HepG2 (cell line): ENCODE measurements around the gene SYNGR1. TPM values are rescaled to one million over a fixed set of nuclear protein-coding genes. Genes with fewer than 3 reads are reported as not detected.
A peak's percentile ranks its signal among the peaks of the same experiment; 100 is the strongest.

ENCODE experiments used
- ATAC-seq: fragments of 200-7000 bp; cut with Tn5 transposase; 3 replicates; pipeline ENCODE4 v1.9.1; 2020; ENCODE audit warnings: mild to moderate bottlenecking, moderate library complexity
- BruUV-seq: library from RNA; stranded (reverse); fragments of 400-500 nt; replicated peaks from 2 replicates; lab custom pipeline; 2021; lab: Mats Ljungman, UMichigan
- CTCF ChIA-PET: fragments of 300-600 bp; formaldehyde crosslinking; extraction: SDS; loops from one replicate; lab custom pipeline; 2021; ENCODE audit warnings: low total read pairs, inconsistent platforms, low intra/inter-chr PET ratio; lab: Yijun Ruan, JAX
- POLR2A ChIA-PET: fragments of 350-600 bp; sonication (Branson Sonifier 250); formaldehyde crosslinking; loops from one replicate; lab custom pipeline; 2020; ENCODE audit warnings: antibody characterized with exemption, inconsistent platforms; lab: Yijun Ruan, JAX
- DNase-seq: peaks from one replicate; pipeline ENCODE4 v3.0.0-alpha.2; 2015; ENCODE audit warnings: low spot score
- FAIRE-seq: peaks from 3 replicates; lab custom pipeline; 2011; peaks lifted over from hg19 to GRCh38; lab: Jason Lieb, UNC
- H2AFZ ChIP-seq: one replicate; pipeline ENCODE4 v1.6.1; 2011; ENCODE audit warnings: low read length, inconsistent platforms
- H3K27ac ChIP-seq: fragments of 300-600 bp; 3 replicates; pipeline ENCODE4 v1.8.0; 2011; ENCODE audit warnings: mixed run types, mild to moderate bottlenecking, mixed read lengths, low read length, inconsistent platforms; ENCODE audit not compliant: insufficient read depth; ENCODE audit errors: extremely low read length
- H3K27me3 ChIP-seq, 2 experiments: fragments of 200-600 bp in 1 of 2; 2 replicates in 1 of 2; 3 replicates in 1 of 2; pipeline versions ENCODE4 v1.6.0 to v1.8.0; 2011; ENCODE audit warnings: low read length in 2 of 2, mild to moderate bottlenecking in 2 of 2, moderate library complexity in 2 of 2, inconsistent platforms in 1 of 2; ENCODE audit not compliant: insufficient read depth in 2 of 2, control insufficient read depth in 1 of 2
- H3K36me3 ChIP-seq, 2 experiments: fragments of 200-600 bp in 1 of 2; replicated peaks in 1 of 2; 2 replicates in 1 of 2; 3 replicates in 1 of 2; pipeline versions ENCODE4 v1.5.1 to v1.8.0; 2011; ENCODE audit warnings: low read length in 2 of 2, inconsistent platforms in 1 of 2; ENCODE audit not compliant: insufficient read depth in 2 of 2, control insufficient read depth in 1 of 2
- H3K4me1 ChIP-seq: 2 replicates; pipeline ENCODE4 v1.5.1; 2012; ENCODE audit warnings: low read length, inconsistent platforms; ENCODE audit not compliant: insufficient read depth
- H3K4me2 ChIP-seq: 2 replicates; pipeline ENCODE4 v1.6.0; 2011; ENCODE audit warnings: low read depth, low read length, inconsistent platforms
- H3K4me3 ChIP-seq, 3 experiments: fragments of 200-600 bp in 1 of 3; sonication (generic), shearing (Covaris generic) in 1 of 3; replicated peaks in 1 of 3; 2 replicates each; pipeline ENCODE4 v1.5.1; 2011 to 2016; ENCODE audit warnings: low read length in 3 of 3, inconsistent platforms in 2 of 3, low read depth in 2 of 3, mild to moderate bottlenecking in 2 of 3, control low read depth in 1 of 3, mixed read lengths in 1 of 3; ENCODE audit not compliant: insufficient read depth in 1 of 3
- H3K79me2 ChIP-seq: one replicate; pipeline ENCODE4 v1.6.1; 2011; ENCODE audit warnings: low read length, inconsistent platforms; ENCODE audit not compliant: insufficient read depth
- H3K9ac ChIP-seq: 2 replicates; pipeline ENCODE4 v1.6.0; 2011; ENCODE audit warnings: mild to moderate bottlenecking, low read depth, low read length, inconsistent platforms; ENCODE audit not compliant: insufficient read depth
- H3K9me3 ChIP-seq: 2 replicates; pipeline ENCODE4 v1.5.1; 2012; ENCODE audit warnings: mild to moderate bottlenecking, low read length
- H4K20me1 ChIP-seq: 2 replicates; pipeline ENCODE4 v1.6.0; 2011; ENCODE audit warnings: inconsistent platforms, mild to moderate bottlenecking, low read length, moderate library complexity; ENCODE audit not compliant: insufficient read depth
- ATF7 ChIP-seq, 2 experiments: fragments of 450-650 bp in 1 of 2; sonication (generic) in 1 of 2; formaldehyde crosslinking in 1 of 2; IDR thresholded peaks; 2 replicates each; pipeline versions ENCODE4 v1.4.0 to v1.6.1; 2016 to 2020; ENCODE audit warnings: antibody characterized with exemption in 1 of 2, mild to moderate bottlenecking in 1 of 2, missing genetic modification reagents in 1 of 2
- CEBPB ChIP-seq: IDR thresholded peaks from 2 replicates; pipeline ENCODE4 v1.6.1; 2011; ENCODE audit warnings: low read depth, low read length, improper control_type of control experiment, borderline replicate concordance
- CEBPG ChIP-seq: IDR thresholded peaks from 2 replicates; pipeline ENCODE4 v1.6.1; 2016
- CREB1 ChIP-seq, 2 experiments: fragments of 450-650 bp in 1 of 2; IDR thresholded peaks; 2 replicates each; pipeline ENCODE4 v1.6.1; 2016 to 2017; ENCODE audit warnings: control low read depth in 1 of 2, mild to moderate bottlenecking in 1 of 2, missing compliant biosample characterization in 1 of 2, missing genetic modification characterization in 1 of 2
- NFYB ChIP-seq: sonication (generic); formaldehyde crosslinking; IDR thresholded peaks from 2 replicates; pipeline ENCODE4 v1.4.0; 2020; ENCODE audit warnings: missing genetic modification reagents
- NFYC ChIP-seq: IDR thresholded peaks from 2 replicates; pipeline ENCODE4 v1.6.1; 2016; ENCODE audit warnings: missing genetic modification reagents, missing compliant biosample characterization
- RXRA ChIP-seq: sonication (generic); formaldehyde crosslinking; IDR thresholded peaks from 2 replicates; pipeline ENCODE4 v1.5.1; 2020; ENCODE audit warnings: missing genetic modification reagents
- SALL1 ChIP-seq: sonication (generic); formaldehyde crosslinking; IDR thresholded peaks from 2 replicates; pipeline ENCODE4 v1.8.0; 2022; ENCODE audit warnings: mild to moderate bottlenecking, missing genetic modification reagents
- SMYD3 ChIP-seq: sonication (generic); formaldehyde crosslinking; IDR thresholded peaks from 2 replicates; pipeline ENCODE4 v1.8.1; 2023; ENCODE audit warnings: mild to moderate bottlenecking, missing genetic modification reagents
- YY1 ChIP-seq: IDR thresholded peaks from 2 replicates; pipeline ENCODE4 v1.6.1; 2011; ENCODE audit warnings: low read length, low read depth, moderate library complexity, mild to moderate bottlenecking; ENCODE audit not compliant: insufficient read depth, insufficient replicate concordance
- ZMAT3 ChIP-seq: sonication (generic); formaldehyde crosslinking; conservative IDR thresholded peaks from 2 replicates; pipeline ENCODE4 v1.7.0; 2021; ENCODE audit warnings: missing genetic modification reagents
- ZNF263 ChIP-seq: sonication (generic); formaldehyde crosslinking; IDR thresholded peaks from 2 replicates; pipeline ENCODE4 v1.4.0; 2020; ENCODE audit warnings: missing genetic modification reagents
- ZNF292 ChIP-seq: sonication (generic); formaldehyde crosslinking; IDR thresholded peaks from 2 replicates; pipeline ENCODE4 v1.8.1; 2022; ENCODE audit warnings: mild to moderate bottlenecking, low read depth, missing genetic modification reagents, borderline replicate concordance
- WGBS: methylation state at CpG from one replicate; pipeline ENCODE4 v1.1.6; 2017; ENCODE audit warnings: low lambda C conversion rate; 5-methylcytosine and 5-hydroxymethylcytosine counted together
- in situ Hi-C: cut with HindIII; loops from 2 replicates; pipeline ENCODE4 v1.10.0; 2017; ENCODE audit warnings: low pct_unique_long_range_greater_than_20kb; ENCODE audit not compliant: extremely low pct_ligation_motif_present
- intact Hi-C: fragments of 100-400 bp; cut with micrococcal nuclease; formaldehyde crosslinking; loops from one replicate; pipeline ENCODE4 v1.10.0; 2022; ENCODE audit not compliant: unreplicated experiment
- polyA plus RNA-seq, 8 experiments: library from polyadenylated mRNA; depleted of rRNA in 3 of 8; stranded (reverse) in 7 of 8; unstranded in 1 of 8; fragments of >200 nt; fragmentation: Illumina TruSeq in 4 of 8; extraction: Trizol in 4 of 8; gene quantifications; 2 replicates each; pipeline versions ENCODE4 v1.2.1 to v1.2.3, GENCODE V29; 2011 to 2016; ENCODE audit warnings: low read depth in 4 of 8, missing spikeins in 1 of 8, mixed read lengths in 1 of 8; ENCODE audit not compliant: insufficient read depth in 1 of 8
- total RNA-seq, 5 experiments: library from RNA; depleted of rRNA; stranded (reverse); fragments of >200 nt; fragmentation: Illumina TruSeq; extraction: Trizol; gene quantifications; 2 replicates each; pipeline ENCODE4 v1.2.3, GENCODE V29; 2016; ENCODE audit warnings: low read depth in 1 of 5

SYNGR1 gene
- total and polyA plus RNA-seq, 2 of the 13 experiments (the other 11 are each of a cell fraction or from before 2014, with no cell fraction given), result 0.27 to 2.7 TPM

- no peak overlapping the region for H3K27ac ChIP-seq
- in situ Hi-C loops (no loop called here), intact Hi-C loops (no loop called here)
- POLR2A ChIA-PET, result interaction anchor here (1.4 kb wide), 1 partner anchor 29 kb away, joined by 7 read pairs; the partner anchor contains the start of gene RPL3
- BruUV-seq, result no TSS peak
- H3K79me2 ChIP-seq, result no peaks in the 10 kb centered on the region
- H3K9ac ChIP-seq, result 0 out of 2 replicates have a peak overlapping the region, but pooled peaks have one; percentile 2
- H3K27me3 ChIP-seq, result peaks cover 12 to 27% of the 10 kb centered on the region in 2 experiments
- no peaks in the 10 kb centered on the region for H4K20me1 ChIP-seq
- H3K36me3 ChIP-seq, result no peaks in the 10 kb centered on the region
- CTCF ChIA-PET, result no interaction called here
- H3K4me1 ChIP-seq, result peaks cover 23% of the 10 kb centered on the region
- no peak for DNase-seq
- H3K9me3 ChIP-seq, result no peaks in the 10 kb centered on the region
- 2% methylated on average over 10 of the region's 11 CpGs for WGBS
- peak overlapping the region; percentile 85 for H3K4me2 ChIP-seq
- peak overlapping the region; percentile 42 to 79 (median 63) for H3K4me3 ChIP-seq
- TF ChIP-seq NFYC (no peak), SMYD3 (CRISPR knock-in tag) (no peak), SALL1 (0 out of 2 replicates have a peak, but pooled peaks have one; percentile 34), ZNF263 (CRISPR knock-in tag) (peak; percentile 82), NFYB (CRISPR knock-in tag) (no peak), YY1 (no peak), CEBPB (peak; percentile 90), CREB1 (IDR thresholded peaks at IDR 0.05) (peak; percentile 92), CREB1 (CRISPR knock-in tag; IDR thresholded peaks at IDR 0.05) (no peak), ATF7 (IDR thresholded peaks at IDR 0.05) (peak; percentile 98), ATF7 (CRISPR knock-in tag; IDR thresholded peaks at IDR 0.05) (peak; percentile 82; the same call in 1 of the 2 replicates), ZNF292 (CRISPR knock-in tag) (no peak), ZMAT3 (no peak), CEBPG (peak; percentile 78), RXRA (CRISPR knock-in tag) (0 out of 2 replicates have a peak, but pooled peaks have one; percentile 30)
- no peak overlapping the region for H2AFZ ChIP-seq
- ATAC-seq, result no peak; the same call in 2 of the 3 replicates
- FAIRE-seq, result no peak
Measured at GRCh38 chr22:39348909-39349505, 784 bp upstream of the SYNGR1 start.
